Spleen (tissue), 11 donors: ENCODE data around the gene KCNQ5. TPM values are rescaled to one million over a fixed set of nuclear protein-coding genes. Genes with fewer than 3 reads are reported as not detected.

Experiments used
- DNase-seq: peaks from one replicate; pipeline ENCODE4 v3.0.0-alpha.2; 2020
- H3K27ac ChIP-seq, 8 donors: fragments of 200-600 bp; sonication (generic) in 7 of 8; 1 replicate in 4 of 8; 2 replicates in 4 of 8; pipeline versions ENCODE4 v1.5.0 to v1.8.0; 2016 to 2021; ENCODE audit warnings: inconsistent platforms in 4 of 8, mild to moderate bottlenecking in 4 of 8, moderate library complexity in 1 of 8
- H3K27me3 ChIP-seq, 7 donors: fragments of 200-600 bp; sonication (generic) in 6 of 7; replicated peaks in 1 of 7; 1 replicate in 4 of 7; 2 replicates in 3 of 7; pipeline versions ENCODE4 v1.5.0 to v1.8.0; 2016 to 2021; ENCODE audit warnings: inconsistent platforms in 3 of 7, mild to moderate bottlenecking in 1 of 7
- H3K36me3 ChIP-seq, 6 donors: fragments of 200-600 bp; sonication (generic) in 5 of 6; 1 replicate in 4 of 6; 2 replicates in 2 of 6; pipeline versions ENCODE4 v1.5.0 to v1.8.0; 2016 to 2021; ENCODE audit warnings: inconsistent platforms in 2 of 6
- H3K4me1 ChIP-seq, 6 donors: fragments of 200-600 bp; sonication (generic) in 5 of 6; 1 replicate in 3 of 6; 2 replicates in 3 of 6; pipeline versions ENCODE4 v1.5.0 to v1.8.0; 2016 to 2021; ENCODE audit warnings: inconsistent platforms in 3 of 6
- H3K4me3 ChIP-seq, 8 donors: fragments of 200-600 bp; sonication (generic) in 7 of 8; 1 replicate in 4 of 8; 2 replicates in 4 of 8; pipeline versions ENCODE4 v1.5.0 to v1.8.0; 2016 to 2021; ENCODE audit warnings: inconsistent platforms in 4 of 8, mild to moderate bottlenecking in 4 of 8, moderate library complexity in 2 of 8
- H3K9me3 ChIP-seq, 8 donors: fragments of 200-600 bp; sonication (generic) in 7 of 8; 1 replicate in 4 of 8; 2 replicates in 4 of 8; pipeline versions ENCODE4 v1.5.0 to v1.8.0; 2016 to 2021; ENCODE audit warnings: inconsistent platforms in 4 of 8
- CTCF ChIP-seq, 11 experiments: fragments of 200-600 bp in 7 of 11; fragments of 450-650 bp in 4 of 11; sonication (generic) in 4 of 11; IDR thresholded peaks in 8 of 11; conservative IDR thresholded peaks in 3 of 11; 1 replicate in 7 of 11; 2 replicates in 4 of 11; pipeline versions ENCODE4 v1.4.0 to v1.8.0; 2016 to 2021; ENCODE audit warnings: antibody characterized with exemption in 11 of 11, inconsistent platforms in 4 of 11, mild to moderate bottlenecking in 1 of 11
- POLR2A ChIP-seq, 3 donors: fragments of 450-650 bp; IDR thresholded peaks; one replicate each; pipeline ENCODE4 v1.5.1; 2017; ENCODE audit warnings: antibody characterized with exemption in 3 of 3, mild to moderate bottlenecking in 1 of 3
- POLR2AphosphoS5 ChIP-seq, 3 donors: sonication (generic); formaldehyde crosslinking; IDR thresholded peaks; one replicate each; pipeline ENCODE4 v1.5.1; 2017; ENCODE audit warnings: antibody characterized with exemption in 3 of 3
- WGBS, 5 donors: extraction: QIAGEN DNeasy Blood & Tissue Kit in 3 of 5; methylation state at CpG; one replicate each; pipeline versions ENCODE4 v1.1.5 to v1.1.7; 2013 to 2018; 5-methylcytosine and 5-hydroxymethylcytosine counted together
- intact Hi-C: fragments of 100-400 bp; cut with DNase I; formaldehyde crosslinking; loops from one replicate; pipeline ENCODE4 v1.15.0; 2023; ENCODE audit warnings: low total_unique reads
- polyA plus RNA-seq, 3 donors: library from polyadenylated mRNA; stranded (reverse); fragments of 200-250 nt; gene quantifications; one replicate each; pipeline ENCODE4 v1.2.1, GENCODE V29; 2013
- total RNA-seq, 7 donors: library from RNA; depleted of rRNA in 3 of 7; stranded (reverse); fragments of >200 nt in 3 of 7; fragmentation: NEBNext Ultra II Directional in 4 of 7; extraction: Animal tissue kit (Norgen Biotek cat#: 25700) in 4 of 7; gene quantifications; one replicate each; pipeline versions ENCODE4 v1.1.0 to v1.2.1, GENCODE V29; 2016 to 2021
- donor health status: healthy with polysubstance abuse.
- donor health status: DM: no; HTN: no; CAD: no; lungs with moderate emphysema.
- donor health status: DM: no; HTN: no; CAD: no.
- donor health status: Bipolar disorder and iron deficiency.
- donor health status: healthy.
- donor health status: DM: no; HTN: no; CAD: no.
- donor health status: DM: yes; HTN: yes; CAD: no.

KCNQ5 gene
- total and polyA plus RNA-seq, 10 donors: 1.3 to 8.7 (median 4.4) TPM

- H3K4me3 ChIP-seq: no peak overlapping the region
- no peaks in the 10 kb centered on the region for H3K4me1 ChIP-seq
- no peak overlapping the region for H3K27ac ChIP-seq
- 80 to 94% (median 82%) methylated on average over 3 of the region's 3 CpGs for WGBS, 5 donors
- H3K9me3 ChIP-seq: no peaks in the 10 kb centered on the region
- no peaks in the 10 kb centered on the region for H3K36me3 ChIP-seq
- no peak for DNase-seq
- TF ChIP-seq CTCF (IDR thresholded peaks at IDR 0.05 in 8 of 11, conservative IDR thresholded peaks at IDR 0.05 in 3 of 11) (no peak), POLR2AphosphoS5 (IDR thresholded peaks at IDR 0.05) (no peak), POLR2A (IDR thresholded peaks at IDR 0.05) (no peak)
- intact Hi-C loops: no loop called here
- H3K27me3 ChIP-seq: no peaks in the 10 kb centered on the region
These were observed 14.9 kb downstream of the KCNQ5 start for GRCh38 chr6:72636786-72637185.

DNA sequence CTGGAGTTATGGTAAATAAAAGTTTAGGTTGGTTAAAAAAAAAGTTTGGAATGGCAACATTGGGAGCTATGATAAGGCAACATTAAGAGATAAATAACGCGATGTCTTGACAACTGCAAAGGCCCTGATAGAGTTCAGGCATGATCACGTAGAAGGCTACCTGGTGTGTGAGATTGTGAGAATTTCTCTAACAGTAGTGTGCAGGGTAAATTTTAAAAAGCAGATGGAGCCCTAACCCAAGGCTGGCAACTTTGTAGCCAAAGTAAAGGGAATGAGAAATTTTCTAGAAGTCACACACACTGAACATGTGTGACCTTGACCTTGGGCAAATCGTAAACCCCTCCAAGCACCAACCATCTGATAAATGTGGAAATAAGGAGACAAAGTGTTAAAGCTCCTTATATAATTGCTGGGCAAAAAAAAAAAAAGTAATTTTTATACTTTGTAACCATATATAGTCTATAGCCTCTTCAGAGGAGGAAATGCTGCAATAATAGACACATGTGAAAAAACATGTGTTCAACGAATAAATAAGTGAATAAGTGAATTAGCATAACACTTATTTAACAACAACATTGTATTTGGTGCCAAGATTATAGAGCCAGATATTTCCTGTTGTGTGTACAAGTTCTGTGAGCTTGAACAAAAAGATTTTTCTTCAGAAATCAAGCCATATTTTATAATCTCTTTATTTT, 18.2 kb downstream of the KCNQ5 start:
- no peaks in the 10 kb centered on the region for H3K4me1 ChIP-seq
- H3K36me3 ChIP-seq: no peaks in the 10 kb centered on the region
- 74 to 81% (median 76%) methylated on average over 5 of the region's 5 CpGs for WGBS, 5 donors
- H3K9me3 ChIP-seq: no peaks in the 10 kb centered on the region
- intact Hi-C loops: no loop called here
- DNase-seq: no peak
- H3K27ac ChIP-seq: no peak overlapping the region
- TF ChIP-seq POLR2A (IDR thresholded peaks at IDR 0.05): no peak
- TF ChIP-seq POLR2AphosphoS5 (IDR thresholded peaks at IDR 0.05): no peak
- no peak for TF ChIP-seq CTCF (IDR thresholded peaks at IDR 0.05 in 8 of 11, conservative IDR thresholded peaks at IDR 0.05 in 3 of 11)
- no peaks in the 10 kb centered on the region for H3K27me3 ChIP-seq
- H3K4me3 ChIP-seq: no peak overlapping the region

DNA sequence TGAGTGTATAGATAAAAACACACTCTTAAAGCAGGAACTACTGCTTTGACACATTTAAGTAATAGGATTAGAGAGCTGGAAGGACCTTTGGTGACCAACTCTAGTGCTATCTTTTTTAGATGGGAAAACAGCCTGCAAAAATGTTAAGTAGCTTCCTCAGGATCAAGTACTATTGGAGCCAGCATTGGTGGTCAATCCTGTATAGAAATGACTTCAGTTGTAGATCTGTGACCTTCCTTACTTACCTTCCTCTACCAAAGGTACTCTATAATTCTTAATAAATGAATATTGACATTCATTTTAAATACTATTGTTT, 18.7 kb downstream of the KCNQ5 start:
- intact Hi-C loops: no loop called here
- H3K27ac ChIP-seq: no peak overlapping the region
- no peaks in the 10 kb centered on the region for H3K4me1 ChIP-seq
- TF ChIP-seq POLR2A (IDR thresholded peaks at IDR 0.05): no peak
- TF ChIP-seq CTCF (IDR thresholded peaks at IDR 0.05 in 8 of 11, conservative IDR thresholded peaks at IDR 0.05 in 3 of 11): no peak
- no peak for TF ChIP-seq POLR2AphosphoS5 (IDR thresholded peaks at IDR 0.05)
- DNase-seq: no peak
- H3K9me3 ChIP-seq: no peaks in the 10 kb centered on the region
- no peaks in the 10 kb centered on the region for H3K27me3 ChIP-seq
- no peak overlapping the region for H3K4me3 ChIP-seq
- no peaks in the 10 kb centered on the region for H3K36me3 ChIP-seq

GRCh38 chr6:72642435-72642834, 20.6 kb downstream of the KCNQ5 start:
- H3K27ac ChIP-seq: no peak overlapping the region
- no peaks in the 10 kb centered on the region for H3K36me3 ChIP-seq
- intact Hi-C loops: no loop called here
- H3K4me3 ChIP-seq: no peak overlapping the region
- 89 to 100% (median 94%) methylated on average over 1 of the region's 1 CpG for WGBS, 5 donors
- no peaks in the 10 kb centered on the region for H3K27me3 ChIP-seq
- no peak for TF ChIP-seq POLR2A (IDR thresholded peaks at IDR 0.05)
- no peak for TF ChIP-seq POLR2AphosphoS5 (IDR thresholded peaks at IDR 0.05)
- no peak for TF ChIP-seq CTCF (IDR thresholded peaks at IDR 0.05 in 8 of 11, conservative IDR thresholded peaks at IDR 0.05 in 3 of 11)
- DNase-seq: no peak
- no peaks in the 10 kb centered on the region for H3K4me1 ChIP-seq
- no peaks in the 10 kb centered on the region for H3K9me3 ChIP-seq
